HUDEP-2 (cell line): Measurements from ENCODE around the gene RTF1.

Source experiments
- DNase-seq, 76 experiments: peaks; one replicate each; lab custom pipeline; 2025; ENCODE audit not compliant: unreplicated experiment in 76 of 76; lab: John Stamatoyannopoulos, UW

The RTF1 gene

GRCh38 chr15:41502795-41503668, 86.1 kb downstream of the RTF1 start:
- DNase-seq: no peak

GRCh38 chr15:41503669-41504010, 86.7 kb downstream of the RTF1 start:
- DNase-seq: no peak

GRCh38 chr15:41504751-41505492, 88.0 kb downstream of the RTF1 start:
- no peak for DNase-seq

- DNase-seq: no peak
Measured at GRCh38 chr15:41505776-41506175, 88.9 kb downstream of the RTF1 start.

GRCh38 chr15:41506796-41507341, 90.0 kb downstream of the RTF1 start:
- no peak for DNase-seq

- DNase-seq: peak in 3 of 76 experiments; percentile 4 to 18 (median 12)
Measured at GRCh38 chr15:41507820-41508290, 91.0 kb downstream of the RTF1 start.

GRCh38 chr15:41510728-41511127, 93.8 kb downstream of the RTF1 start:
- DNase-seq: no peak

GRCh38 chr15:41511331-41511898, 94.5 kb downstream of the RTF1 start:
- no peak for DNase-seq

- no peak for DNase-seq
Measured at GRCh38 chr15:41511899-41512369, 95.0 kb downstream of the RTF1 start.

GRCh38 chr15:41512512-41512939, 95.6 kb downstream of the RTF1 start:
- no peak for DNase-seq

GRCh38 chr15:41512940-41513505, 96.1 kb downstream of the RTF1 start:
- peak in 22 of 76 experiments; percentile 5 to 49 (median 18) for DNase-seq

GRCh38 chr15:41513506-41514227, 96.8 kb downstream of the RTF1 start, which contains the start of gene LTK:
Gene LTK (minus strand): TSS chr15:41513827. CDS start chr15:41513709, 118 bp downstream.
- peak in 37 of 76 experiments; percentile 11 to 52 (median 26) for DNase-seq

- DNase-seq: no peak
Measured at GRCh38 chr15:41517895-41518449, 101.1 kb downstream of the RTF1 start.

- DNase-seq: no peak
Measured at GRCh38 chr15:41520636-41521035, 103.7 kb downstream of the RTF1 start.

GRCh38 chr15:41521614-41522013, 104.7 kb downstream of the RTF1 start:
- DNase-seq: no peak

- no peak for DNase-seq
Measured at GRCh38 chr15:41523097-41523496, 106.2 kb downstream of the RTF1 start.

GRCh38 chr15:41530363-41530956, 113.6 kb downstream of the RTF1 start:
- no peak for DNase-seq
